NCI-H748 treated with DMSO at 0.1 percent for 48 hours (cell line): ENCODE data around the gene TSPAN9.

Experiments used
- DNase-seq: peaks from one replicate; lab custom pipeline; 2025; lab: John Stamatoyannopoulos, UW

Gene TSPAN9

GRCh38 chr12:3076730-3077571 is at the start of gene TSPAN9:
Gene TSPAN9 (plus strand): TSS chr12:3077379. CDS start chr12:3201194, 123,815 bp downstream.
- peak; percentile 12 for DNase-seq

- no peak for DNase-seq
These were observed 49.1 kb upstream of the TSPAN9 start for GRCh38 chr12:3028108-3028507.

GRCh38 chr12:3030821-3031429 is 46.3 kb upstream of the TSPAN9 start:
- DNase-seq, result no peak

- DNase-seq, result no peak
These were observed 45.0 kb upstream of the TSPAN9 start for GRCh38 chr12:3032161-3032560.

- DNase-seq, result no peak
These were observed 44.2 kb upstream of the TSPAN9 start for GRCh38 chr12:3032770-3033538.

GRCh38 chr12:3033539-3033867 is 43.7 kb upstream of the TSPAN9 start:
- no peak for DNase-seq

GRCh38 chr12:3034067-3034750 is 43.0 kb upstream of the TSPAN9 start:
- DNase-seq, result peak; percentile 15

GRCh38 chr12:3035171-3035570 is 42.0 kb upstream of the TSPAN9 start:
- DNase-seq, result no peak

- no peak for DNase-seq
These were observed 41.1 kb upstream of the TSPAN9 start for GRCh38 chr12:3035815-3036702.

- DNase-seq, result no peak
These were observed 40.1 kb upstream of the TSPAN9 start for GRCh38 chr12:3036901-3037600.

GRCh38 chr12:3038166-3038565 is 39.0 kb upstream of the TSPAN9 start:
- DNase-seq, result no peak

- DNase-seq, result no peak
These were observed 38.2 kb upstream of the TSPAN9 start for GRCh38 chr12:3038926-3039510.

- DNase-seq, result no peak
These were observed 37.0 kb upstream of the TSPAN9 start for GRCh38 chr12:3040026-3040656.

- no peak for DNase-seq
These were observed 36.3 kb upstream of the TSPAN9 start for GRCh38 chr12:3040663-3041544.

GRCh38 chr12:3041558-3042164 is 35.5 kb upstream of the TSPAN9 start:
- DNase-seq, result peak; percentile 17

- DNase-seq, result no peak
These were observed 34.8 kb upstream of the TSPAN9 start for GRCh38 chr12:3042394-3042793.

GRCh38 chr12:3042826-3043225 is 34.4 kb upstream of the TSPAN9 start:
- DNase-seq, result no peak

GRCh38 chr12:3043406-3043805 is 33.8 kb upstream of the TSPAN9 start:
- no peak for DNase-seq
